Activated naive CD4-positive, alpha-beta T cell (primary cell): ENCODE results near the gene RPRML.
A peak's percentile ranks its signal among the peaks of the same experiment; 100 is the strongest.
"Not testable (repeated sequence)": the region's sequence is repeated elsewhere in the genome, so short reads cannot be mapped to it uniquely, and the experiment has no call there.

Source experiments
- DNase-seq, 4 experiments: peaks; one replicate each; lab custom pipeline; 2025; lab: John Stamatoyannopoulos, UW

Gene RPRML

GRCh38 chr17:46979147-46979863 lies at the start of gene RPRML:
RPRML (minus strand) TSS chr17:46979253; CDS start chr17:46979007, 246 bp downstream.
- peak in 1 of 4 experiments; percentile 2 for DNase-seq

GRCh38 chr17:47016966-47017365 lies 37.9 kb upstream of the RPRML start:
- DNase-seq = not testable (repeated sequence)

GRCh38 chr17:47013341-47013740 lies 34.3 kb upstream of the RPRML start:
- no peak for DNase-seq

- no peak for DNase-seq
These were observed 33.4 kb upstream of the RPRML start for GRCh38 chr17:47012457-47012856.

GRCh38 chr17:47009759-47010594 lies 30.9 kb upstream of the RPRML start:
- no peak for DNase-seq

GRCh38 chr17:47004906-47005305 lies 25.9 kb upstream of the RPRML start:
- DNase-seq = no peak

- not testable (repeated sequence) for DNase-seq
These were observed 24.8 kb upstream of the RPRML start for GRCh38 chr17:47003864-47004263.

- no peak for DNase-seq
These were observed 17.0 kb upstream of the RPRML start for GRCh38 chr17:46995841-46996571.

- DNase-seq = no peak
These were observed 15.9 kb upstream of the RPRML start for GRCh38 chr17:46994993-46995392.

GRCh38 chr17:46991617-46992016 lies 12.6 kb upstream of the RPRML start:
- no peak for DNase-seq

- no peak for DNase-seq
These were observed 10.8 kb upstream of the RPRML start for GRCh38 chr17:46989637-46990431.

- not testable (repeated sequence) for DNase-seq
These were observed 8.9 kb upstream of the RPRML start for GRCh38 chr17:46987927-46988326.

- DNase-seq = no peak
These were observed 7.3 kb upstream of the RPRML start for GRCh38 chr17:46986366-46986765.

GRCh38 chr17:46984892-46985291 lies 5.8 kb upstream of the RPRML start:
- no peak for DNase-seq

GRCh38 chr17:46984341-46984740 lies 5.3 kb upstream of the RPRML start:
- no peak for DNase-seq

GRCh38 chr17:46983782-46984181 lies 4.7 kb upstream of the RPRML start:
- no peak for DNase-seq

GRCh38 chr17:46982577-46982976 lies 3.5 kb upstream of the RPRML start:
- DNase-seq = no peak

GRCh38 chr17:46978489-46979146 lies 435 bp downstream of the RPRML start:
- DNase-seq = no peak

GRCh38 chr17:46977750-46978488 lies 1.1 kb downstream of the RPRML start:
- no peak for DNase-seq

- DNase-seq = no peak
These were observed 1.7 kb downstream of the RPRML start for GRCh38 chr17:46977348-46977747.
